M059J (cell line): ENCODE measurements around the gene CLSTN1. TPM values are rescaled to one million over a fixed set of nuclear protein-coding genes. Genes with fewer than 3 reads are reported as not detected.
"Not testable (repeated sequence)": the region's sequence is repeated elsewhere in the genome, so short reads cannot be mapped to it uniquely, and the experiment has no call there.

Source experiments
- DNase-seq: peaks from one replicate; pipeline ENCODE4 v3.0.0-alpha.2; 2012; ENCODE audit warnings: low read depth
- total RNA-seq: library from RNA; depleted of rRNA; stranded (reverse); fragments of >200 nt; shearing (Covaris generic); gene quantifications from 2 replicates; pipeline ENCODE4 v1.2.3, GENCODE V29; 2014

Gene CLSTN1
- total RNA-seq, 1 experiment from 2014 or later, result 97.5 TPM

DNA sequence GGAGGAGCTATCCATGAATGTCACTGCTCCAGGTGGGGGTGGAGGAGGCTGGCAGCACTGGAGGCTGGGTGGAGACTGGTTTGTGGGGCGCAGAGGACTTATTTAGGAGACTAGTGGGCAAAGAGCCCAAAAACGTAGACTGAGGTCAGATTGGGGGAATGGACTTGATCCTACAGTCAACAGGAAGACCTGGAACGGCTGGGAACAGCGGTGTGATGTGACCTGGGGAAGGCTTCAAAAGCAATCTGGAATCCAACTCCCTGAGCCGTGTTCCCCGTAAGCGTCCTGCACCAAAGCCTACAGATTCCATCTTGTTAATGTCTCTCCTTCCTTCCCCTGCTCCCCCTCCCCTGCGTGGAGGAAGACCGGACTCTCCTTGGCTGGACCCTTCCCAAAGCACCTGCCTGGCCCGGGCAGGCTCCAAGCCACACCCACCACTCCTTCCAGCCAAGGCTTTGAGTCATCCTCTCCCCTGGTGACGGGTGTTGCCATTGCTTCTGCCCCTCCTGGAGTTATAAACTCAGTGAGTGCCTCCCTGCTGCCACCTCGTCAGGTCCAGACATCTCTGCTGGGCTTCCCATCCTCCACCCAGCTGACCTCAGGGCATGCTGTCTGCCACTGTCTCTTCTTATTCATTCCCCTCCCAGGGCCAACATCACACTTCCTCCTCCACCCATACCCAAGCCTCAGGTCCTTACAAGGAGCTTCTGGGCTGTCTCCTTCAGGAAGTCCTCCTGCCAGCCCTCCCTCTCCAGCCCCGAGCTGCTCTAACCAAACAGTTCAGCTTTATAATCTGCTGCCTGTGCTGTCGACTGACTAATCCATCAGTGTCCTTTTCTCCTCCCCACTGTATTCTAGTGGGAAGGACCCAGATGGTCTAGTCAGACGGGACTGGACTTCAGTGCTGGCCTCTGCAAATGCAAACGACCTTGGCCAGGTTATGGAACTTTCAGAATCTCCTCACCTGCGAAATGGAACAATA lies 1.6 kb upstream of the CLSTN1 start:
- peak; percentile 97 for DNase-seq

DNA sequence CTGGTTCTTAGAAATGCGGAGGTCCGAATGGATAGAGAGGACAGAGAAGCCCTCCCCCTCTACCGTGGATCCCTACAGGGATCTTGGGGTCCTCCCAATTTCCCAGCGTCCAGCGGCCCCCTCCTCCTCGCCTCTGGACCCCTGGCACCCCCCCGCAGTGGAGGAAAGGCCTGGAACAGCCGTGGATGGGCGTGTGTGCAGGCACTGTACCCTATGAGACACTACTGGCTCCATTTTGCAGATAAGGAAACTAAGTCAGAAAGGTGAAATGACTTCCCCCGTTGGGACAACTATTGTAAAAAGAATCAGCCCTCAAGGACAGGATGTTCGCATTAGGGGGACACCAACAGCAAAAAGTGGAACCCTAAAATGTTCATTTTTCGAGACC lies 931 bp upstream of the CLSTN1 start:
- DNase-seq, result no peak

DNA sequence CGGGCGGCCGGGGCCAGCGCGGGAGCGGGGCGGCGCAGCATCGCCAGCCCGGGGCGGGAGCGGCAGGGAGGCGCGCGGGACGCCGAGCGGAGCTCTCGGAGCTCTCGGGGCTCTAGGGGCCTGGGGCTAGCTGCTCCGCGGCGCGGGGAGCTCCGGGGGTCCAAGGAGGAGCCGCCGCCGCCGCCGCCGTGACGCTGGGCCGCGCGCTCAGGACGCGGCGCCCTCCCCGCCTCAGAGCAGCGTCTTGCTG lies 147 bp downstream of the CLSTN1 start:
- DNase-seq, result no peak

DNA sequence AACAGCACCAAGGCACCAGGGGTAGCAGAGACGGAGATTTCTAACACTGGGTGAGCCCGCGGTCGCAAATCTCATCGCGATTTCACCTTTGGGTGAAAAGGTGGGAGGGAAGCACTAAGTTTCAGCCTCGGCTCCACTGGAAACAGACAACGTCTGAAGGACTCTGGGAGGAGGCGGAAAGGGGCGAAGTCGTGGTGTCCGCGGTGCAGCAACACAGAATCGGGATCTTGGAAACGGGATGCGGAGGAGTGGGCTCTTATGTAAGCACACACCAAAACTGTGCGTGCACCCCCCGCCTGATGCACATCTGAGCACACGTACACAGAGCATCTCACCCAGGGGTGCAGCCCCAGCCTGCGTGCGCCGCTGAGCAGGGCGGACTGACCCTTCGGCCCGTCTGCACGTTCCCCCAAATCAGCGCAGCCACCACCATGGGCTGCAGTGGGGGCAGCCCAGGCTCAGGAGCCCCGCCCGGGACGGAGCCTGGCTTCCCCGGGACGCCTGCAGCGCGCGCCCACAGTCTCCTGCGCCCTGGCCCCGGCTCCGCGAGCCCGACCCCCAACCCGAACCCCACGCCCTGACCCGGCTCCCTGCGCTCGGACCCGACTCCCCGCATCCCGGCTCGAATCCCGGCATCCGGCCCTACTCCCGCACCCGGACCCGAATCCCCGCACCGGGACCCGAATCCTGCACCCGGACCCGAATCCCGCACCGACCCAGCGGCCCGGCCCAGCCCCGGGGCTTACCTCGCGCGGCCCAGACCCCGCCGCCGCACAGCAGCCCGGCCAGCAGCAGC lies 670 bp downstream of the CLSTN1 start:
- DNase-seq, result peak; percentile 48

DNA sequence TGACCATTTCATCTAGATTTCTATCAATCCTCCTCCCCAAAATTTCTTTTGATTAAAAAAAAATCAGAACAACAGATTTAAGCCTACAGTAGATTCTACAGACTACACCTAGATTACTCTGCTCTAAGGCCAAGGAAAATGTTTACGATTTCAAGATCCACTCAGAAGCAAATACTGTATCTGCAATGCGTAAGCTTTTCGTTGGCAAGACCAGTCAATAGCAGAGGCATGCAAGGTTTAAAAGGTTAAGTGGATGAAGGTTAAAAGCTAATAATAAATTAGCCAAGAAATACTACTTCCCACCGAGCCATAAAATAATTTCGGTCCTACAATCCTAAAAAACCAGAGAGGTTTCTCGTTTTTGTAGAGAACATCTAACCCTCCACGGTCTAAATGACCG lies 1.3 kb downstream of the CLSTN1 start:
- peak; percentile 30 for DNase-seq

DNA sequence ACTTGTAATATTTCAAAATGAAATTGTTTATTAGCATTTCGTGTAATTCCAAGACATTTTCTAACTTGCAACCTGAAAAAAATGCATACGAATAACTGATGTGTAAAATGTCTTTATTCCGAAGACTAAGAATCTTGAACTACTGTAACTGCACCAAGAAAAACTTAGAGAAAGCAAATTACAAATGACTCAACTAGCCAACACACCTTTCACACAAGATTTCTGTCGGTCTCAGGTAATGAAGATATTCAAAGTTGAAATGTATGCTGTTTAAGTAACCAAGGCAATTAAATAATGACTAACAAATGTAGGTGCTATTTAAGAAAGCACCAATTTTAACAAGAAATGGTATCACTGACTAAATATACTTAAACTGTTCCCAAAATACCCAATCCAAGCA lies 2.1 kb downstream of the CLSTN1 start:
- DNase-seq, result no peak

DNA sequence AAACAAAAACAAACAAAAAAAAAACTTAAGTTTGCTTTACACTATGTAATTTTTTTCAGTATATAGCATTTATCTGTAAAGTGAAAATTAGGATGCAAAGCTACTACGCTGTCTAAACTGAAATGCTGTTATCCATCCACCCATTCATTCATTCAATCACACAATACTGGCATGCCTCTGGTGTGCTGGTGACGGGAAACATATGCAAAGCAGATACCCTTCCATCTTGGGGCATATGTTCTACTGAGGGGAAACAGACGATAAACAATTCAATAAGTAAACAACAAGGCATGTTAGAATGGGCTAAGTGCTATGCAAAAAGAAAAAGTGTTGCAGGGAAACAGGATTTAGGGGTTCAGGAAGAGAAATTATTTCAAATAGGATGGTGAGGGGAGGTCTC lies 3.2 kb downstream of the CLSTN1 start:
- DNase-seq, result no peak

DNA sequence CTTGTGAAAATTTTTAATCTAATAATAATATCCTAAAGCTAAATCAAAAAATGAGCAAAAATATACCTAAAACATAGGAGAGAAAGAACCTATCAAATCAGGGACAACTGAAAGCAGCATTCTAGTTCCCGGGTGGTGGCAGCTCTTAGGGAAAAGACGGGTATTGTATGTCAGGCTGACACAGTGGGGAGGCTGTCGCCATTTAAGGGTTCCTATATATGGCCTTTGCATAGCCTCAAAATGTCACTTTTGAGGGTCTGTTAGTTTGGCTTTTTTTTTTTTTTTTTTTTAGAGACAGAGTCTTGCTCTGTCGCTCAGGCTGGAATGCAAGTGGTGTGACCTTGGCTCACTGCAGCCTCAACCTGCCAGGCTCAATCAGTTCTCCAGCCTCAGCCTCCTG lies 6.0 kb downstream of the CLSTN1 start:
- DNase-seq, result no peak

DNA sequence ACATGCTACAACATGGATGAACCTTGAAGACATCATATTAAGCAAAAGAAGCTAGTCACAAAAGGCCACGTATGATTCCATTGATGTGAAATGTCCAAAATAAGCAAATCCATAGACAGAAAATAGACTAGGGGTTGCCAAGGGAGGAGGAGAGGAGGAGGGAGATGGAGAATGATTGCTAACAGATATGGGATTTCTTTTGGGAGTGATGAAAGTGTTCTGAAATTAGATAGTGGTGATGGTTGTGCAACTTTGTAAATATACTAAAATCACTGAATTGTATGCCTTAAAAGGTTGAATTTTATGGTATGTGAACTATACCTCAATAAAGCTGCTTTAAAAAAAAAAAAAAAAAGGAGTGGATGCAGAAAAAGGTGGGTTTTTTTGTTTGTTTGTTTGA lies 7.6 kb downstream of the CLSTN1 start:
- no peak for DNase-seq

DNA sequence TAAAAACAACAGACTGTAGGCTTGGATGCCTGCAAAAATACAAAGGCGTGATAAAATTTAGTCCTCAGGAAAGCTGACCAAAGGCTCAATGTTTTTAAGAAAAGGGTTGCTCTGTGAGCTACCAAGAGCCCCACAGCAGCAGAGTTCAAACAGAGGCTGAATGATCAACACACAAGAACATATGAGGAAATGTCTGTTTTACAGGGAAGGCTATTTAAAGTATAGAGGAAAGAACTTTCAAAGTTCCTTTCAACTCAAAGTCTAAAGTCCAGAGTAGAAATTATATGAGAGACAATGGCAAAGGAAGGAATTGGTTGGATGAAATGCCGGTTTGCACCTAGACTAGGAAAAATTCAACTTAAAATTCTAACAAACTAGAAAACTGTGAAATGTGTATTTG lies 8.6 kb downstream of the CLSTN1 start:
- DNase-seq, result no peak

DNA sequence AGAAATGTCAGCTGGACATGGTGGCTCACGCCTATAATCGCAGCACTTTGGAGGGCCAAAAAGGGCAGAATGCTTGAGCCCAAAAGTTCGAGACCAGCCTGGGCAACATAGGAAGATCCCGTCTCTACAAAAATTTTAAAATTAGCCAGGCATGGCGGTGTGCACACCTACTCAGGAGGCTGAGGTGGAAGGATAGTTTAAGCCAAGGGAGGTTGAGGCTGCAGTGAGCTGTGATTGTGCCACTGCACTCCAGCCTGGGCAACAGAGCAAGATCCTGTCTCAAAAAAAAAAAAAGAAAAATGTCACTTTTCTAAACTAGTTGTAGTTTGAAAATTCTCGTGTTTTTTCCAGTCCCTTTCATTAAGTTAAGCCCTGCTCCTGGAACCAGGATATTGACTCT lies 9.1 kb downstream of the CLSTN1 start:
- DNase-seq, result no peak

DNA sequence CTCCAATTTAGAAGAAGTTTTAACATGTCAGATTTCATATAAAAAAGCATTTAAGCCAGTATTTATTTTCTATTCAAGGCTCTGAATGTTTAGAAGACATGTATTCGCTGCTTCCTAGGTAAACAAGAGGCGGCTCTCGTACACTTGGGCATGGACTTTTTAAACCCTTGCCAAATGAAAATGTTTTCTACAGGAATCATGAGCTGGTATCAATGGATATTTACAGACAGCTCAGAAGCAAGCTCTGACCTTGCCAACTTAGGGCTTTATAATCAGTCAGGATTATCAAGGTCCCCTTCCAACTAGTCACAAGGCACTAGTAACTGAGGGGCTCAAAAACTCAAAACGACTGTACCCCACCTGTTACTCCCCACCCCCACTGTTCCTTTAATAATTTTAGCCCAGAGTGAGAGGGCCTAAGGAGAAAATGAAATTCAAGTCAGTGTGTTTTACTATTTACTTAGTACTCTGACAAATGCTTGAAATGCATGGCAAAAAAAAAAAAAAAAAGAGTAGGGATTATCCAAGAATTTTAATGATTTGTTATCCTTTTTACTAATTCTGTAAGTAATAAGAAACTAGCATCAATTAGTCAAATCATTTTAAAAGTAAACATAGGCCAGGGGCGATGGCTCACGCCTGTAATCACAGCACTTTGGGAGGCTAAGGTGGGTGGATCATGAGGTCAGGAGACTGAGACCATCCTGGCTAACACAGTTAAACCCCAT lies 12.4 kb downstream of the CLSTN1 start:
- DNase-seq, result no peak

DNA sequence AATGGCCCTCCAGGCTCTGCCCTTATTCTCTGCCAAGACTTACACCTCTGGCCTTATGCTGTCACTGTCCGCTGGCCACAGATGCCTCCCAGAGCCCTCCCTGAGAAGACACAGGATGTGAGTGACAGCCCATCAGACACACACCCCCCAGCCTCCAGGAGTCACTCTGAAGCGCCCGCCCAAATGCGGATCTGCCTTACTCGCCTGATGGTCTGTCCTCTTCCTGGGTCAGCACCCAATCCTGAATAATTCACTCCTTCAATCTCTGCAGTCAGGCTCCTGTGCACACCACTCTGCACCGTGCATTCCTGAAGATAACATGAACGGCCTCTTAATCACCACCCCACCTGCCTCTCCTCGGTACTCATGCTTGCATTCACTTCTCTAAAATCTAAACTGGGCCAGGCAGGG lies 14.7 kb downstream of the CLSTN1 start:
- DNase-seq, result no peak

DNA sequence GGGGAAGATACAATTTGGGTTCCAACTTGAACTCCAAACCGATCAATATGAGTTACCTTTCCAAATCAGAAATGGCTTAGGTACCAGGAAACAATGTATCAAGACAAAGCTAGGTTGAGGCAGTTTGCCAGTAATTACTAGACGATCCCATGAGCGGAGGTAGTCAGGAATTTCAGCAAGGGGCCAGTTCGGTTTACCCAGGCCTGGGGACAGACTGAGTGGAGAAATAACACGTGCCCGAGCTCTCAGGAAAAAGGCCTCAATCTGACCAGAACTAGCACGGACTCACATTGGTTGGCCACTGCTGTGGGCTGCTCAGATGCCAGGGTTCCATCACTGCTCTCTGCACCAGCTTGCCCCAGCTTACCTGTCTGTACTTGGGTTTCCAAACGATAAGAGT lies 15.3 kb downstream of the CLSTN1 start:
- DNase-seq, result no peak

DNA sequence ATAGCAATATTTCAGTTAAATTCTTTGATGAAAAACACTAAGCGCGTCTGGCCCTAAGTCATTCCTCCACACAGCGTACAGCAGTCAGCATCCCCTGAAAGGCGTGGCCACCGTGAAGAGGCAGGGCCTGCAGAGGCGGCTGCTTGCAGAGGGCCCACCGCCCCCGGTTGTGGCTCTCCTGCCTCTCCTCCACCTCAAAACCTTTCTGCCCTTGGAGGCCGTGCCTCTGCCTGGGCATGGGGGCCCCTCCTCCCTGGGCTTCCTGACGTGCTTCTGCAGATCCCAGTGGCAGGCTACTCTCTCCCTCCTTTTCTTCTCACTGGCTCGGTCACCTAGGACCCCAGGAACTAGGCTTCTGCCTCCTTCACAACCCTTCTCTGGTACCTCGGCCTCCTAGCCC lies 16.2 kb downstream of the CLSTN1 start:
- no peak for DNase-seq

DNA sequence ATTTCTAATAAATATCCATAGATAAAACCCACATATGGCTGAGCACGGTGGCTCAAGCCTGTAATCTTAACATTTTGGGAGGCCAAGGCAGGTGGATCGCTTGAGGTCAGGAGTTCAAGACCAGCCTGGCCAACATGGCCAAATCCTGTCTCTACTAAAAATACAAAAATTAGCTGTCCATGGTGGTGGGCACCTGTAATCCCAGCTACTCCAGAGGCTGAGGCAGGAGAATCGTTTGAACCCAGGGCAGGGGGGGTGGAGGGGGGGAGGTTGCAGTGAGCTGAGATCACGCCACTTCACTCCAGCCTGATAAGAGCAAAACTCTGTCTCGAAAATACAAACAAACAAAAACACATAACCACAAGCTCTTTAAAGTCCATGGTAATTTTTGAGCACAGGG lies 17.8 kb downstream of the CLSTN1 start:
- DNase-seq, result not testable (repeated sequence)

DNA sequence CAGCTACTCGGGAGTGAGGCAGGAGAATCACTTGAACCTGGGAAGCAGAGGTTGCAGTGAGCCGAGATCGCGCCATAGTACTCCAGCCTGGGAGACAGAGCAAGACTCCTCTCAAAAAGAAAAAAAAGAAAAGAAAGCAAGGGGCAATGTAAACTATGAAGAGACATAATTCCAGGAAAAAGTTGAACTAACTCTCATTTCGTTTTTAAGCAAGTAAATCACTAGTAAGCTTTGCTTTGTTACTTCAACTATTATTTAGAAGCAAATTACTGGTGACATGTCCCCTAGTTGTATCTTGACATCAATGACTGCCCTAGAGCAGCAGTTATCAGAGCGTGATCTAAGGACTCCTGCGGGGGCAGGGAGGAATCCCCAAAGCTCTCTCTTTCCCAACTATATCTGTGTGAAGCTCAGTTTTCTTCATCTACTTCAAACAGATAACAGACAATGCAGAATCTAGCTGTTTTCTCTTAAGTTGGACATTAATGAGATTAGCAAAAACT lies 18.7 kb downstream of the CLSTN1 start:
- no peak for DNase-seq

DNA sequence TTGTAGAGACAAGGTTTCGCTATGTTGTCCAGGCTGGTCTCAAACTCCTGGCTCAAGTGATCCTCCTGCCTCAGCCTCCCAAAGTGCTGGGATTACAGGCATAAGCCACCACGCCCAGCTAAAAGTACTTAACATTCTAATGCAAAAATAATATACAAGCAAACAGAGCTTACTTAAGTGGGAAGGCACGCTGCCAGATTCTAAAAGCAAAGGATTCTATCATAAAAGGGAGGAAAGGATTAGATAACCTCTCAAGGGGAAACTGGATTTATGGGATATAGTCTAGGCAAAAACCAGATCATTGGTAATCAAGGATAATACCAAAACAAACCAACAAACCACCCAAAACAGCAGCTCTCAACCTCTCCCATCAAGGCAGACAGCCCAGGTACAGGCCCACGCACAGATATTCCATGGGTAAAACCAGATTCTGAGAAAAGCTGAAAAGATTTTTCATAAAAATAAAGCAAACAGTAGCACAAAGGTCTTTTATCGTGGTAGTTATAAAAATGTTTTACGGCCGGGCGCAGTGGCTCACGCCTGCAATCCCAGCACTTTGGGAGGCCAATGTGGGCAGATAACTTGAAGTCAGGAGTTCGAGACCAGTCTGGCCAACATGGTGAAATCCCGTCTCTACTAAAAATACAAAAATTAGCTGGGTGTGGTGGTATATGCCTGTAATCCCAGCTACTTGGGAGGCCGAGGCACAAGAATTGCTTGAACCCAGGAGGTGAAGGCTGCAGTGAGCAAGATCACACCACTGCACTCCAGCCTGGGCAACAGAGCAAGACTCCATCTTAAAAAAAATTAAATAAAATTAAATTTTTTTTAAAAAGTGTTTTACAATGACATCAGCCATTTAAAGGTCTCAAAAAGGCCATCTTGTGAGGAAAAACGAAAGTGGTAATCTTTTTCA lies 20.5 kb downstream of the CLSTN1 start:
- DNase-seq, result not testable (repeated sequence)

DNA sequence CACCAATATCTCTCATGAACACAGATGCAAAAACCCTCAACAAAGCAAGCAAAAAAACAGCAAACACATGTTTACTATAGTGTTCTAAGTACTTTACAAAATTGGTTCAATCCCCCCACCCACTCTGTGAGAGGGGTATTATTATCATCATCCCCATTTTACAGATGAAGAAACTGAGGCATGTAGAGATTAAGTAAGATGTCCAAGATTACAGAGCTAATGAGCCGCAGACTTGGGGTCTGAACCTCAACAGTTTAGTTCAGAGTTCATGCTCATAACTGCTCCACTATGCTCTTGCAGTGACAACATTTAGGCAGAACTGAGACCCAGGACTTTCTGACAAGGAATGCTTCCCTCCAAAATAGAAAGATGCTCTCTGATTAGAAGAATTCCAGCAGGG lies 21.9 kb downstream of the CLSTN1 start:
- no peak for DNase-seq

DNA sequence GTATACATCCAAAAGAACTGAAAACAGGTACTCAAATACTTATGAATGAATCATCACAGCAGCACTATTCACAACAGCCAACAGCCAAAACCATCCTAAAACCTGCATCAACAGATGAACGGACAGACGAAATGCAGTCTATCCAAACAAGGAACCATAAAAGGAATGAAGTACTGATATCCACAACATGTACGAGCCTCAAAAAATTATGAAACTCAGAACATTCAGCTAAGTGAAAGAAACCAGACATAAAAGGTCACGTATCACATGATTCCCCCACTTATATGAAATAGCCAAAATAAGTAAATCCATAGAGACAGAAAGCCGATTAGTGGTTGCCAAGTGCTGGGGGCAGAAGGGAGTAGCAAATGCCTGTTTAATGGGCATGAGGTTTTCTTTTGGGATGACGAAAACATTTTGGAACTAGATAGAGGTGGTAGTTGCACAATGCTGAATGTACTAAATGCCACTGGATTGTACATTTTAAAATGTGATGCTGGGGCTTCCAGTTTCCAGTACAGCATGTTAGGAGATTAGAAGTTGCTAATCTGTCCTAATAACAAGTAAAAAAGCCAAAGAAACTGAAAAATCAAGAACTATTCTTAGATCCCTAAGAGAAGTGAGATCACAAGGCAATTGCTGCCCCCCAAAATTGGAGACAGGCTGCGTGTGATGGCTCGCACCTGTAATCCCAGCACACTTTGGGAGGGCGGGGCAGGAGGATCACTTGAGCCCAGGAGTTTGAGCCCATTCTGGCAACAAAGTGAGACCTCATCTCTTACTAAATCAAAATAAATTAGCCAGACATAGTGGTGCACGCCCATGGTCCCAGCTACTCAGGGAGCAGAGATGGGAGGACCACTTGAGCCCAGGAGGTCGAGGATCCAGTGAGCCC lies 25.3 kb downstream of the CLSTN1 start:
- DNase-seq, result no peak
